Trophoblast cell (in vitro differentiated cells and primary cell): ENCODE results near the gene PSMD13.
"Not testable (repeated sequence)": the region's sequence is repeated elsewhere in the genome, so short reads cannot be mapped to it uniquely, and the experiment has no call there.

Source experiments
- DNase-seq, 2 donors: peaks; one replicate each; pipeline ENCODE4 v3.0.0-alpha.2; 2016
- H2AFZ ChIP-seq: 2 replicates; pipeline ENCODE4 v1.6.1; 2013; ENCODE audit warnings: low read length, moderate library complexity, mild to moderate bottlenecking; ENCODE audit not compliant: insufficient read depth, poor library complexity
- H2AK5ac ChIP-seq: 2 replicates; pipeline ENCODE4 v1.6.1; 2013; ENCODE audit warnings: mild to moderate bottlenecking, low read length
- H2BK120ac ChIP-seq: 2 replicates; pipeline ENCODE4 v1.6.1; 2013; ENCODE audit warnings: low read length, mild to moderate bottlenecking, moderate library complexity; ENCODE audit not compliant: insufficient read depth, poor library complexity
- H2BK12ac ChIP-seq: 2 replicates; pipeline ENCODE4 v1.6.1; 2013; ENCODE audit warnings: mild to moderate bottlenecking, low read length, moderate library complexity
- H2BK5ac ChIP-seq: 2 replicates; pipeline ENCODE4 v1.6.1; 2013; ENCODE audit warnings: low read length, low read depth, moderate library complexity, mild to moderate bottlenecking; ENCODE audit not compliant: poor library complexity
- H3K14ac ChIP-seq: 2 replicates; pipeline ENCODE4 v1.6.1; 2013; ENCODE audit warnings: mild to moderate bottlenecking, low read length
- H3K18ac ChIP-seq: 2 replicates; pipeline ENCODE4 v1.6.1; 2013; ENCODE audit warnings: mild to moderate bottlenecking, low read length
- H3K23ac ChIP-seq: 2 replicates; pipeline ENCODE4 v1.6.1; 2013; ENCODE audit warnings: low read length
- H3K27ac ChIP-seq: 2 replicates; pipeline ENCODE4 v1.5.1; 2013; ENCODE audit warnings: low read depth, mild to moderate bottlenecking, inconsistent platforms, low read length, moderate library complexity
- H3K27me3 ChIP-seq: 2 replicates; pipeline ENCODE4 v1.6.1; 2013; ENCODE audit warnings: inconsistent platforms, mild to moderate bottlenecking, low read length, moderate library complexity; ENCODE audit not compliant: insufficient read depth
- H3K36me3 ChIP-seq, 2 experiments: 1 replicate in 1 of 2; 2 replicates in 1 of 2; pipeline ENCODE4 v1.6.1; 2013; ENCODE audit warnings: low read length in 2 of 2, mild to moderate bottlenecking in 2 of 2, moderate library complexity in 1 of 2; ENCODE audit not compliant: insufficient read depth in 2 of 2, control insufficient read depth in 1 of 2
- H3K4ac ChIP-seq: 2 replicates; pipeline ENCODE4 v1.6.1; 2013; ENCODE audit warnings: low read depth, mild to moderate bottlenecking, low read length, moderate library complexity
- H3K4me1 ChIP-seq, 2 experiments: 1 replicate in 1 of 2; 2 replicates in 1 of 2; pipeline ENCODE4 v1.6.1; 2013; ENCODE audit warnings: low read length in 2 of 2, mild to moderate bottlenecking in 2 of 2, moderate library complexity in 1 of 2; ENCODE audit not compliant: insufficient read depth in 2 of 2, control insufficient read depth in 1 of 2
- H3K4me2 ChIP-seq: 2 replicates; pipeline ENCODE4 v1.6.1; 2013; ENCODE audit warnings: inconsistent platforms, mild to moderate bottlenecking, low read length, moderate library complexity
- H3K4me3 ChIP-seq: 2 replicates; pipeline ENCODE4 v1.5.1; 2013; ENCODE audit warnings: mild to moderate bottlenecking, low read depth, low read length, inconsistent platforms
- H3K79me1 ChIP-seq: one replicate; pipeline ENCODE4 v1.6.1; 2013; ENCODE audit warnings: low read length
- H3K79me2 ChIP-seq: 2 replicates; pipeline ENCODE4 v1.6.1; 2013; ENCODE audit warnings: low read length, mild to moderate bottlenecking; ENCODE audit not compliant: control insufficient read depth, insufficient read depth, poor library complexity
- H3K9ac ChIP-seq: 2 replicates; pipeline ENCODE4 v1.6.1; 2013; ENCODE audit warnings: mild to moderate bottlenecking, low read length
- H3K9me3 ChIP-seq: 2 replicates; pipeline ENCODE4 v1.6.1; 2013; ENCODE audit warnings: low read depth, mild to moderate bottlenecking, control low read depth, inconsistent platforms, low read length; ENCODE audit not compliant: insufficient read depth
- H4K12ac ChIP-seq: 2 replicates; pipeline ENCODE4 v1.6.1; 2013; ENCODE audit warnings: low read depth, mild to moderate bottlenecking, low read length, moderate library complexity
- H4K8ac ChIP-seq: 2 replicates; pipeline ENCODE4 v1.6.1; 2013; ENCODE audit warnings: low read depth, mild to moderate bottlenecking, low read length, moderate library complexity
- H4K91ac ChIP-seq: one replicate; pipeline ENCODE4 v1.6.1; 2013; ENCODE audit warnings: low read depth, mild to moderate bottlenecking, low read length, moderate library complexity
- WGBS: extraction: QIAGEN DNeasy Blood & Tissue Kit; methylation state at CpG from one replicate; pipeline ENCODE4 v1.1.7; 2013; ENCODE audit warnings: missing lambda C conversion rate; ENCODE audit not compliant: insufficient read length, insufficient coverage; ENCODE audit errors: extremely low coverage; 5-methylcytosine and 5-hydroxymethylcytosine counted together

The PSMD13 gene

GRCh38 chr11:235609-235996 lies 1.2 kb upstream of the PSMD13 start:
- Histone ChIP-seq H3K4me1 (peaks cover 0 to 6% of the 10 kb centered on the region in 2 experiments), H3K4ac (peak overlapping the region; percentile 96), H3K23ac (no peak overlapping the region), H3K9ac (peak overlapping the region; percentile 94), H2AFZ (peak overlapping the region; percentile 99), H3K4me2 (peak overlapping the region; percentile 85), H4K91ac (peak overlapping the region; percentile 69), H3K79me2 (peaks cover 13% of the 10 kb centered on the region), H3K18ac (peak overlapping the region; percentile 99), H4K8ac (peak overlapping the region; percentile 98), H2AK5ac (peak overlapping the region; percentile 9), H3K79me1 (peaks cover 11% of the 10 kb centered on the region), H3K27me3 (no peaks in the 10 kb centered on the region), H2BK5ac (peak overlapping the region; percentile 90), H3K36me3 (peaks cover 2 to 6% of the 10 kb centered on the region in 2 experiments), H2BK120ac (peak overlapping the region; percentile 96), H3K27ac (peak overlapping the region; percentile 77), H3K14ac (peak overlapping the region; percentile 100), H3K9me3 (no peaks in the 10 kb centered on the region), H4K12ac (peak overlapping the region; percentile 95), H2BK12ac (peak overlapping the region; percentile 5), H3K4me3 (peak overlapping the region; percentile 96)
- DNase-seq = no peak
- WGBS = no CpG with 5 or more reads among the region's 13 CpGs

GRCh38 chr11:235997-236773 lies 591 bp upstream of the PSMD13 start, which contains the start of gene SIRT3:
TSS of gene SIRT3 (minus strand) at chr11:236342. CDS start at chr11:236328, 14 bp downstream.
- H4K8ac ChIP-seq = peak within 1 kb of the TSS; percentile 98
- H3K9me3 ChIP-seq = no peaks in the 10 kb centered on the region
- peak within 1 kb of the TSS; percentile 99 for H2AFZ ChIP-seq
- H3K4me1 ChIP-seq = peaks cover 0 to 6% of the 10 kb centered on the region in 2 experiments
- peak within 1 kb of the TSS; percentile 99 for H3K4me3 ChIP-seq
- peak within 1 kb of the TSS; percentile 92 for H2BK5ac ChIP-seq
- WGBS = no CpG with 5 or more reads among the region's 70 CpGs
- H3K9ac ChIP-seq = peak within 1 kb of the TSS; percentile 95
- H3K4me2 ChIP-seq = peak within 1 kb of the TSS; percentile 100
- peak within 1 kb of the TSS; percentile 96 for H2BK120ac ChIP-seq
- H4K91ac ChIP-seq = peak within 1 kb of the TSS; percentile 95
- peak within 1 kb of the TSS; percentile 82 for H3K23ac ChIP-seq
- DNase-seq = peak; percentile 86 to 92
- H2BK12ac ChIP-seq = peak within 1 kb of the TSS; percentile 5
- H3K79me1 ChIP-seq = peaks cover 11% of the 10 kb centered on the region
- peak within 1 kb of the TSS; percentile 99 for H3K18ac ChIP-seq
- H2AK5ac ChIP-seq = peak within 1 kb of the TSS; percentile 82
- peak within 1 kb of the TSS; percentile 98 for H3K27ac ChIP-seq
- H3K4ac ChIP-seq = peak within 1 kb of the TSS; percentile 96
- peak within 1 kb of the TSS; percentile 96 for H4K12ac ChIP-seq
- H3K27me3 ChIP-seq = no peaks in the 10 kb centered on the region
- H3K36me3 ChIP-seq = peaks cover 7 to 9% of the 10 kb centered on the region in 2 experiments
- peak within 1 kb of the TSS; percentile 100 for H3K14ac ChIP-seq
- peaks cover 13% of the 10 kb centered on the region for H3K79me2 ChIP-seq

GRCh38 chr11:238346-238745 lies 1.6 kb downstream of the PSMD13 start:
- not testable (repeated sequence) for H3K14ac ChIP-seq, H2AK5ac ChIP-seq, H3K23ac ChIP-seq, H2BK120ac ChIP-seq, H2BK5ac ChIP-seq, H3K4me1 ChIP-seq, H3K27me3 ChIP-seq, H3K27ac ChIP-seq, H3K9me3 ChIP-seq, H4K12ac ChIP-seq, H3K18ac ChIP-seq, H3K4me2 ChIP-seq, H2BK12ac ChIP-seq, H3K4me3 ChIP-seq, H4K91ac ChIP-seq, DNase-seq, H4K8ac ChIP-seq, H2AFZ ChIP-seq, H3K9ac ChIP-seq
- H3K4ac ChIP-seq = peak overlapping the region; percentile 59
- H3K36me3 ChIP-seq = peaks cover 11 to 18% of the 10 kb centered on the region in 2 experiments
- H3K79me1 ChIP-seq = peaks cover 11% of the 10 kb centered on the region
- peaks cover 13% of the 10 kb centered on the region for H3K79me2 ChIP-seq
- WGBS = no CpG with 5 or more reads among the region's 7 CpGs

GRCh38 chr11:240315-240714 lies 3.5 kb downstream of the PSMD13 start:
- Histone ChIP-seq H3K18ac (no peak overlapping the region), H2AK5ac (no peak overlapping the region), H4K12ac (no peak overlapping the region), H2BK5ac (no peak overlapping the region), H4K91ac (no peak overlapping the region), H3K23ac (no peak overlapping the region), H3K9me3 (no peaks in the 10 kb centered on the region), H3K79me2 (peaks cover 13% of the 10 kb centered on the region), H3K4me3 (no peak overlapping the region), H3K4ac (no peak overlapping the region), H2AFZ (no peak overlapping the region), H3K27me3 (no peaks in the 10 kb centered on the region), H4K8ac (no peak overlapping the region), H2BK12ac (no peak overlapping the region), H3K36me3 (peaks cover 19 to 33% of the 10 kb centered on the region in 2 experiments), H3K27ac (no peak overlapping the region), H3K79me1 (peaks cover 11% of the 10 kb centered on the region), H3K4me2 (no peak overlapping the region), H3K4me1 (peaks cover 0 to 2% of the 10 kb centered on the region in 2 experiments), H2BK120ac (no peak overlapping the region), H3K9ac (no peak overlapping the region), H3K14ac (no peak overlapping the region)
- WGBS = no CpG with 5 or more reads among the region's 1 CpG
- no peak for DNase-seq
